HFFc6 (cell line): Measurements from ENCODE around the gene ANTKMT. TPM values are rescaled to one million over a fixed set of nuclear protein-coding genes. Genes with fewer than 3 reads are reported as not detected.

Source experiments
- DNase-seq: peaks from one replicate; pipeline ENCODE4 v3.0.0-alpha.2; 2018
- H3K27ac Mint-ChIP-seq: 2 replicates; pipeline ENCODE4 v1.8.0; 2020; ENCODE audit warnings: mild to moderate bottlenecking, mixed read lengths
- H3K27me3 Mint-ChIP-seq: 2 replicates; pipeline ENCODE4 v1.8.0; 2021; ENCODE audit warnings: mild to moderate bottlenecking, moderate library complexity, mixed read lengths; ENCODE audit not compliant: insufficient read depth
- H3K36me3 Mint-ChIP-seq: 2 replicates; pipeline ENCODE4 v1.8.0; 2021; ENCODE audit warnings: low read depth, mixed read lengths
- H3K4me1 Mint-ChIP-seq: 2 replicates; pipeline ENCODE4 v1.8.0; 2020; ENCODE audit warnings: low read depth, mixed read lengths
- H3K4me3 Mint-ChIP-seq: 2 replicates; pipeline ENCODE4 v1.8.0; 2020; ENCODE audit warnings: mild to moderate bottlenecking, moderate library complexity, mixed read lengths
- H3K9me3 Mint-ChIP-seq: 2 replicates; pipeline ENCODE4 v1.8.0; 2020; ENCODE audit warnings: mild to moderate bottlenecking, mixed read lengths
- total RNA-seq, 6 experiments: library from RNA; stranded (reverse); fragmentation: NEBNext Ultra II Directional; extraction: Animal tissue kit (Norgen Biotek cat#: 25700); gene quantifications; 2 replicates in 1 of 6; 3 replicates in 5 of 6; pipeline ENCODE4 v1.2.3, GENCODE V29; 2021
- TF ChIP-seq, protein P1 (sequence below): fragments of 200-600 bp; sonication (generic); IDR thresholded peaks from 2 replicates; pipeline ENCODE4 v1.5.0; 2021; ENCODE audit warnings: antibody characterized with exemption, mild to moderate bottlenecking

The ANTKMT gene
- total RNA-seq, 6 experiments from 2014 or later: 50.1 to 57.7 (median 54.7) TPM

DNA sequence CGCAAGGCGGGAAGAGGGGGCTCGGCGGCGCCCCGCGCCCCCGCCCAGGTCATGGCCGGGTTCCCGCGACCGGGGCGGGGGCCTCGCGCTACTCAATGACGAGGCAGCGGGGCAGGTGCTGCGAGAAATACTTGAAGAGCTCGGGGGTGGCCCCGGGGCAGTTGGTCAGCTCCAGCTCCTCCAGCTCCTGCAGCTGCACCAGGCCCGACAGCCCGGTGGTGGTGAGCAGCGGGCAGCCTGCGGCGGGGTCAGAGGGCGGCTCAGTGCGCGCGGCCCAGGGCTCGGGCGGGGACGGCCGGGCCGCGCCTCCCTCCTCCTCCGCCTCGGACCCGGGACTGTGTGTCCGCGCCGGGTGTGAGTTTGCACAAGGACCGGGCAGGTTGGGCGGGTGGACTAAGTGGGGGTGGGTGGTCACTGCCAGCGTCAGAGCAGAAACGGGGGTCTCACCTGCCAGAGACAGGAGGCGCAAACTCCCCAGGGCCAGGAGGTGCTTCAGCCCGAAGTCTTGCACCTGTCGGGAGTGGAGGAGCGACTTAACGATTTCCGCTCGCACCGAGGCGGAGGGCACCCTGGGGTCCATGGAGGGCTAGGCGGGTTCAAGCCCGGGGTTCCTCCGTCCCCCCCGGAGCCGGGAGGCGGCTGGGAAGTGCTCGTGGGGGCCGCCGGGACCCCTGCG lies 26.6 kb upstream of the ANTKMT start:
- Mint-ChIP-seq H3K9me3 (no peaks in the 10 kb centered on the region), H3K27ac (no peak overlapping the region), H3K27me3 (peaks cover 30% of the 10 kb centered on the region), H3K36me3 (no peaks in the 10 kb centered on the region), H3K4me3 (no peak overlapping the region), H3K4me1 (peaks cover 9% of the 10 kb centered on the region; the same call in 1 of the 2 replicates)
- DNase-seq: no peak
- TF ChIP-seq, protein P1, sequence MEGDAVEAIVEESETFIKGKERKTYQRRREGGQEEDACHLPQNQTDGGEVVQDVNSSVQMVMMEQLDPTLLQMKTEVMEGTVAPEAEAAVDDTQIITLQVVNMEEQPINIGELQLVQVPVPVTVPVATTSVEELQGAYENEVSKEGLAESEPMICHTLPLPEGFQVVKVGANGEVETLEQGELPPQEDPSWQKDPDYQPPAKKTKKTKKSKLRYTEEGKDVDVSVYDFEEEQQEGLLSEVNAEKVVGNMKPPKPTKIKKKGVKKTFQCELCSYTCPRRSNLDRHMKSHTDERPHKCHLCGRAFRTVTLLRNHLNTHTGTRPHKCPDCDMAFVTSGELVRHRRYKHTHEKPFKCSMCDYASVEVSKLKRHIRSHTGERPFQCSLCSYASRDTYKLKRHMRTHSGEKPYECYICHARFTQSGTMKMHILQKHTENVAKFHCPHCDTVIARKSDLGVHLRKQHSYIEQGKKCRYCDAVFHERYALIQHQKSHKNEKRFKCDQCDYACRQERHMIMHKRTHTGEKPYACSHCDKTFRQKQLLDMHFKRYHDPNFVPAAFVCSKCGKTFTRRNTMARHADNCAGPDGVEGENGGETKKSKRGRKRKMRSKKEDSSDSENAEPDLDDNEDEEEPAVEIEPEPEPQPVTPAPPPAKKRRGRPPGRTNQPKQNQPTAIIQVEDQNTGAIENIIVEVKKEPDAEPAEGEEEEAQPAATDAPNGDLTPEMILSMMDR: no peak

DNA sequence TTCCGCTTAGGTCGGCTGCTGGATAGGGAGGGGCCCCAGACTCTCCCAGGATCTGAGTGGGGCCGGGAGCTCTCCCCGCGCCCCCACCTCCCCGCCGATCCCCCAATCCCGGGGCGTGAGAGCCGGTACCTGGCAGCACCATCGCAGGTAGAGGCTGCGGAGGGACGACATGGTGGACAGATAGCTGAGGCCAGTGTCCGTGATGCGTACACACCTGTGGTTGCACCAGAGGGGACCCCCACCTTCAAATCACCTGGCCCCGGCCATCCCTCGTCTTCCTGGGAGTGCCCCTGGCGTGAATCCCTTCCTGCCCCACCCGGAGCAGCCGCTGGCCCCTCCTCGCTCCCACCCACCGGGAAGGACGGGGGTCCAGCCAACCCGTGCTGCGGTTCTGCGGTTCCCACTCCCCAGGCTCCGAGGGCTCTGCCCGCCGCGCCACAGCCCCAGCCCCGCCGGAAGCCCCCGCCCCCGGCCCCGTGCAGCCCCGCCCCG lies 26.0 kb upstream of the ANTKMT start:
- Mint-ChIP-seq H3K4me1 (0 out of 2 replicates have a peak, but pooled peaks cover 6% of the 10 kb centered on the region), H3K9me3 (no peaks in the 10 kb centered on the region), H3K4me3 (no peak overlapping the region), H3K27ac (no peak overlapping the region), H3K36me3 (no peaks in the 10 kb centered on the region), H3K27me3 (peaks cover 27% of the 10 kb centered on the region)
- no peak for DNase-seq
- TF ChIP-seq, protein P1: no peak

DNA sequence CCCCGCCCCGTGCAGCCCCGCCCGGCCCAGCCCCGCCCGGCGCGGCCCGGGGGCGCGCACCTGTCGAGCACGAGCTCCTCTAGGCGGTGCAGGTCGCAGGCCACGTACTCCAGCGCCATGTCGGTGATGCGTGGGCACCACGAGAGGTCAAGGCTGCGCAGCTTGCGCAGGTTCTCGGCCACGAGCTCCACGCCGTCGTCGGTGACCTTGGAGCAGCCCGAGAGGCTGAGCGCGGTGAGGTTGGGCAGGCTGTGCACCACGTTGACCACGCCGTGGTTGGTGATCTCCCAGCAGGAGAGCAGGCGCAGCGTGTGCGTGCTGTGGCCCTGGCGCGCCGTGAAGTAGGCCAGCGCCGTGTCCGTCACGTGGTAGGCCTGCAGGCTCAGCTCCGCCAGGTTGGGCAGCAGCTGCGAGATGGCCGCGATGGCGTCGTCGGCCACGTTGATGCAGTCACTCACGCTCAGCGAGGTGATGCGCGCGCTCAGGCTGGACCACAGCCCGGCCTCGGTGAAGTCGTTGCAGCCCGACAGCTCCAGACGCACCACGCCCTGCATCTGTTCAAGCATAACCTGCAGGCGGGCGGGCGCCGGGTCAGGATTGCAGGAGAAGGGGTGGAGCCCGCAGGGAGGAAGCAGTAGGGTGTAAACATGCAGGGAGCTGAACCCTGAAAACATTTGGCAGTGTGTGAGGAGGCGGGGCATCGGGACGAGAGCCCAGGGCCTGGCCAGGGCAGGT lies 25.4 kb upstream of the ANTKMT start:
- Mint-ChIP-seq H3K4me3 (no peak overlapping the region), H3K36me3 (no peaks in the 10 kb centered on the region), H3K27ac (no peak overlapping the region), H3K9me3 (no peaks in the 10 kb centered on the region), H3K4me1 (0 out of 2 replicates have a peak, but pooled peaks cover 6% of the 10 kb centered on the region), H3K27me3 (peaks cover 27% of the 10 kb centered on the region)
- no peak for DNase-seq
- TF ChIP-seq, protein P1: no peak

DNA sequence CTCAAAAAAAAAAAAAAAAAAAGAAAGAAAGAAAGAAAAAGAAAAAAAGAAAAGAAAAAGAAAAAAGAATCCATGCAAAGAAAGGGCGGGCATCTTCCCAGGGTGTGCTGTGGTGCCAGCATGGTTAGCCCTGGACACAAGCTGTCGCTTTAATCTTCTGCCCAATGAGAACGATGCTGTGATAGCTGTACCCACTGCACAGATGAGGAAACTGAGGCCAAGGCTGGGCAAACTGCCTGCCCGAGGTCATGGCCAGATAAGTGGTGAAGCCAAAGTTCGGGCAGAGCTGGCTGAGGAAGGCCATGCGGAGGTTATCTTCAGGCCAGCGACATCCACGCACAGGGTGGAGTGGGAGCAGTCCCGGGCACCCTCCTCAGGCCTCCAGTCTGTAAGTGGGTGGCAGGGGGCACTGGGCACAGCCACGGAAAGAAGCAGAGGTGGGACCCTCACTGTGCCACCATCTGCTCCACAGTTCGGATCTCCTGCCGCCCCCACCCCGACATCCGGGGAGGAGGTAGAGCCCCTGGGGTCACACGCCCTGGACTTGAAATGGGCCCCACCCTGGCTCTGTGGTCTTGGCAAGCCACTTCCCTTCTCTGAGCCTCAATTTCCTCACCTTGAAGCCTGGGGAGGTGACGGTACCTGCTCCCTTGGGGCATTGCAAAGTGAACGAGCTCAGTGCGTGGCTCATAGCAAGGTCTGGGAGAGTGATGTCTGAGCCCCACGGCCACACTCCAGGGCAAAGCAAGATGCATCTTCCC lies 21.9 kb upstream of the ANTKMT start:
- TF ChIP-seq, protein P1: no peak
- Mint-ChIP-seq H3K9me3 (no peaks in the 10 kb centered on the region), H3K27ac (no peak overlapping the region), H3K36me3 (no peaks in the 10 kb centered on the region), H3K4me1 (no peaks in the 10 kb centered on the region), H3K27me3 (peaks cover 35% of the 10 kb centered on the region), H3K4me3 (no peak overlapping the region)
- DNase-seq: no peak

DNA sequence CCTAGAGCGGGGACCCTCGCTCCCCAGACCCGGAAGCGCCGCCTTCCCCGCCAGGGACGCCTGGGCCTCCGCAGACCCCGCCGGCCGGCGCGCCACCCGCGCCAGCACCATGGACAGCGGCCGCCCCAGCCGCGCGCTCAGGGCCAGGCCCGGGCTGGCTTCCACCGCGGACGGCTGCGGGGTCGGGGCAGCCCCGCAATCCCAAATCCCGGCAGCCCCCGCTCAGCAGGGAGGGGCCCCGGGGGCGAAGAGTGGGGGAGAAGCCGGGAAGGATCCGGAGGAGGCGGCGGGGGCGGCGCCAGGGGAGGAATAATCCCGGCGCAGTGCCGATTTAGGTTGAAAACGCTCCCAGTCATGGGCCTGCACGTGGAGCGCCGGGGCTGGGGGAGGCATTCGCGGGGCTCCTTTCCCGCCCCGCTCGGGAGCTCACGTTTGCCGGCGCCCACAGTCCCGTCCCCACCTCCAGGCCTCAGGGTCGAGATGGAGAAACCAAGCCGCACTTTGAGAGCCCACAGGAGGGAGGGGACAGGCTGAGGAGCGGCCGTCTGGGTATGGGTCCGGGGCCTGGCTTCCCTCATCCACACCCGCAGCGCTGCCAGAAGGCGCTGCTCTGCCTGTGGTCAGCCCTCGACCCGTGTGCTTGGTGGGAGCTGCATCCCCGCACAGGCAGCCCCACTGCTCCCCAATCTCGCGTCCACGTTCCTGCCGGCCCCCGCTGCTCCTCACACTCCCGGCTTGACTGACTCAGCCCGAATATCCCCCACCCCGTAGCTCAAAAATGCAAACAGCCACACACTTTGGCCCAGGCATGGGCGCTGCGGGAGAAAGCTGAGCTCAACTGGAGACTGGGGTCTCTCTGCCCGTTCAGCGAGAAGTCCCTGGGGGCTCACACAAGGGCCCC lies 20.0 kb upstream of the ANTKMT start:
- peaks cover 26% of the 10 kb centered on the region for H3K27me3 Mint-ChIP-seq

More for the DNA sequence above, 20.0 kb upstream of the ANTKMT start:
- H3K4me1 Mint-ChIP-seq: no peaks in the 10 kb centered on the region
- H3K27ac Mint-ChIP-seq: no peak overlapping the region
- no peaks in the 10 kb centered on the region for H3K36me3 Mint-ChIP-seq
- DNase-seq: no peak
- TF ChIP-seq, protein P1: no peak
- no peak overlapping the region for H3K4me3 Mint-ChIP-seq
- no peaks in the 10 kb centered on the region for H3K9me3 Mint-ChIP-seq
